ENCODE measurements around the gene LPO.

LPO gene

GRCh38 chr17:58210922-58211321, 27.5 kb upstream of the LPO start:
- no peak overlapping the region for H3K4me3 ChIP-seq (ENCODE audit: low read length)
- TF ChIP-seq CTCF (IDR thresholded peaks at IDR 0.05; ENCODE audit: insufficient read depth, low read depth, low read length, missing control alignments), result no peak
- no peak for DNase-seq (ENCODE audit: low read depth)

GRCh38 chr17:58215685-58216084, 22.7 kb upstream of the LPO start:
- DNase-seq (ENCODE audit: low read depth), result peak; percentile 10
- TF ChIP-seq CTCF (IDR thresholded peaks at IDR 0.05; ENCODE audit: insufficient read depth, low read depth, low read length, missing control alignments), result no peak
- H3K4me3 ChIP-seq (ENCODE audit: low read length), result no peak overlapping the region

GRCh38 chr17:58217766-58218165, 20.6 kb upstream of the LPO start:
- no peak for DNase-seq (ENCODE audit: low read depth)
- H3K4me3 ChIP-seq (ENCODE audit: low read length), result no peak overlapping the region
- TF ChIP-seq CTCF (IDR thresholded peaks at IDR 0.05; ENCODE audit: insufficient read depth, low read depth, low read length, missing control alignments), result no peak

GRCh38 chr17:58219007-58219788, 19.2 kb upstream of the LPO start, which contains the start of gene MKS1:
MKS1 (minus strand) TSS chr17:58219255; CDS start chr17:58219230, 25 bp downstream.
- H3K4me3 ChIP-seq (ENCODE audit: low read length), result peak within 1 kb of the TSS; percentile 84
- TF ChIP-seq CTCF (IDR thresholded peaks at IDR 0.05; ENCODE audit: insufficient read depth, low read depth, low read length, missing control alignments), result peak; percentile 64
- peak; percentile 91 for DNase-seq (ENCODE audit: low read depth)

GRCh38 chr17:58219789-58220183, 18.6 kb upstream of the LPO start:
- peak; percentile 22 for DNase-seq (ENCODE audit: low read depth)
- no peak for TF ChIP-seq CTCF (IDR thresholded peaks at IDR 0.05; ENCODE audit: insufficient read depth, low read depth, low read length, missing control alignments)
- peak overlapping the region; percentile 84 for H3K4me3 ChIP-seq (ENCODE audit: low read length)

GRCh38 chr17:58224315-58224714, 14.1 kb upstream of the LPO start:
- peak; percentile 54 for DNase-seq (ENCODE audit: low read depth)
- no peak for TF ChIP-seq CTCF (IDR thresholded peaks at IDR 0.05; ENCODE audit: insufficient read depth, low read depth, low read length, missing control alignments)
- H3K4me3 ChIP-seq (ENCODE audit: low read length), result no peak overlapping the region

- no peak for DNase-seq (ENCODE audit: low read depth)
- no peak overlapping the region for H3K4me3 ChIP-seq (ENCODE audit: low read length)
- no peak for TF ChIP-seq CTCF (IDR thresholded peaks at IDR 0.05; ENCODE audit: insufficient read depth, low read depth, low read length, missing control alignments)
Measured at GRCh38 chr17:58227733-58228132, 10.7 kb upstream of the LPO start.

All from epithelial cell of esophagus (primary cell).